SK-N-MC (cell line): ENCODE data around the gene AGPAT2.

Experiments
- EZH2 ChIP-seq: fragments of 200-600 bp; sonication (generic); IDR thresholded peaks from one replicate; pipeline ENCODE4 v1.6.1; 2017; ENCODE audit warnings: antibody characterized with exemption
- FOXP2 ChIP-seq: optimal IDR thresholded peaks from 2 replicates; pipeline ENCODE3; 2011; ENCODE audit warnings: mild to moderate bottlenecking, moderate library complexity; ENCODE audit not compliant: insufficient read depth; ENCODE audit errors: extremely low read length, control extremely low read depth
- POLR2AphosphoS5 ChIP-seq: IDR thresholded peaks from 2 replicates; pipeline ENCODE4 v1.6.1; 2012; ENCODE audit warnings: mild to moderate bottlenecking, low read depth, low read length, borderline replicate concordance

GRCh38 chr9:136734837-136735496 is 47.7 kb upstream of the AGPAT2 start:
- no peak for TF ChIP-seq EZH2
- TF ChIP-seq POLR2AphosphoS5 = no peak
- TF ChIP-seq FOXP2 = no peak
